SW480 (cell line): ENCODE results near the gene PHF13.
A peak's percentile ranks its signal among the peaks of the same experiment; 100 is the strongest.

Experiments used
- DNase-seq: peaks from one replicate; pipeline ENCODE4 v3.0.0-alpha.2; 2016; ENCODE audit warnings: low spot score

PHF13 gene

GRCh38 chr1:6602669-6603237 lies 10.8 kb upstream of the PHF13 start, which contains the start of gene KLHL21:
KLHL21 (minus strand) TSS chr1:6602869; CDS start chr1:6602817, 52 bp downstream.
- DNase-seq = peak; percentile 93

GRCh38 chr1:6603238-6603914 lies 10.2 kb upstream of the PHF13 start:
- peak; percentile 84 for DNase-seq

GRCh38 chr1:6603915-6604558 lies 9.5 kb upstream of the PHF13 start:
- peak; percentile 68 for DNase-seq

GRCh38 chr1:6612641-6613360 lies 730 bp upstream of the PHF13 start:
- DNase-seq = peak; percentile 72

- no peak for DNase-seq
These were observed 743 bp downstream of the PHF13 start for GRCh38 chr1:6614019-6614928.

GRCh38 chr1:6614929-6615785 lies 1.6 kb downstream of the PHF13 start:
- DNase-seq = no peak

- DNase-seq = no peak
These were observed 5.5 kb downstream of the PHF13 start for GRCh38 chr1:6619045-6619444.

GRCh38 chr1:6621429-6622391 lies 8.2 kb downstream of the PHF13 start:
- no peak for DNase-seq

- no peak for DNase-seq
These were observed 9.0 kb downstream of the PHF13 start for GRCh38 chr1:6622396-6623152.

- DNase-seq = no peak
These were observed 9.9 kb downstream of the PHF13 start for GRCh38 chr1:6623269-6623965.

- peak; percentile 82 for DNase-seq
These were observed 11.4 kb downstream of the PHF13 start, which contains the start of gene THAP3 for GRCh38 chr1:6624710-6625583. THAP3 (plus strand) TSS chr1:6624868; CDS start chr1:6625219, 351 bp downstream.

- no peak for DNase-seq
These were observed 12.1 kb downstream of the PHF13 start for GRCh38 chr1:6625584-6626149.

GRCh38 chr1:6627031-6627430 lies 13.5 kb downstream of the PHF13 start:
- no peak for DNase-seq

GRCh38 chr1:6627841-6628545 lies 14.5 kb downstream of the PHF13 start:
- no peak for DNase-seq

GRCh38 chr1:6628971-6629479 lies 15.5 kb downstream of the PHF13 start:
- no peak for DNase-seq

GRCh38 chr1:6630027-6630426 lies 16.5 kb downstream of the PHF13 start:
- no peak for DNase-seq
